ENCODE measurements around the gene SSNA1.

- peak in 1 of 2 donors; percentile 96 for TF ChIP-seq EP300 (IDR thresholded peaks at IDR 0.05)
- no peak for TF ChIP-seq CTCF (IDR thresholded peaks at IDR 0.05)
Observed at GRCh38 chr9:137205126-137206069, 16.9 kb downstream of the SSNA1 start, which contains the start of the genes NDOR1 and TMEM203.

Measured in tibial nerve (tissue), 4 donors.